ENCODE results near the gene IP6K3. TPM values are rescaled to one million over a fixed set of nuclear protein-coding genes. Genes with fewer than 3 reads are reported as not detected.

IP6K3 gene
- total and polyA plus RNA-seq, 2 experiments from 2014 or later, result 0.14 to 0.16 TPM

GRCh38 chr6:33716890-33717632, 29.6 kb downstream of the IP6K3 start:
- ATAC-seq (no peak), DNase-seq (ENCODE audit: low spot score) (no peak)
- Mint-ChIP-seq H3K27ac (no peak overlapping the region), H3K27me3 (ENCODE audit: insufficient read depth, low read depth, poor library complexity) (peaks cover 3% of the 10 kb centered on the region), H3K4me3 (no peak overlapping the region), H3K36me3 (ENCODE audit: low read depth) (no peaks in the 10 kb centered on the region), H3K9me3 (no peaks in the 10 kb centered on the region), H3K4me1 (peaks cover 9% of the 10 kb centered on the region; the same call in 2 of the 3 replicates)
- Histone ChIP-seq H3F3A (replicated peaks; ENCODE audit: low read depth) (no peaks in the 10 kb centered on the region), H3K79me2 (replicated peaks; ENCODE audit: insufficient read depth) (no peaks in the 10 kb centered on the region), H4K20me1 (replicated peaks; ENCODE audit: insufficient read depth) (no peaks in the 10 kb centered on the region), H3K36me3 (ENCODE audit: insufficient read depth) (no peaks in the 10 kb centered on the region), H3K27ac (ENCODE audit: low read depth) (no peak overlapping the region), H3K4me1 (ENCODE audit: insufficient read depth) (no peaks in the 10 kb centered on the region), H3K4me3 (no peak overlapping the region), H3K4me2 (no peak overlapping the region), H2AFZ (no peak overlapping the region), H3K9me2 (ENCODE audit: insufficient read depth) (no peaks in the 10 kb centered on the region), H3K27me3 (ENCODE audit: insufficient read depth) (no peaks in the 10 kb centered on the region)
- TF ChIP-seq JUNB (IDR thresholded peaks at IDR 0.05; ENCODE audit: unreplicated experiment) (no peak), ETS1 (IDR thresholded peaks at IDR 0.05) (no peak), ZNF331 (CRISPR knock-in tag; IDR thresholded peaks at IDR 0.05; ENCODE audit: low read depth) (no peak), POLR2AphosphoS5 (IDR thresholded peaks at IDR 0.05; ENCODE audit: low read depth) (no peak), ZNF462 (CRISPR knock-in tag; IDR thresholded peaks at IDR 0.05) (no peak), ZNF114 (CRISPR knock-in tag; IDR thresholded peaks at IDR 0.05) (no peak), CREB1 (CRISPR knock-in tag; IDR thresholded peaks at IDR 0.05; ENCODE audit: low read depth) (no peak), REST (IDR thresholded peaks at IDR 0.05; ENCODE audit: unreplicated experiment) (no peak), NANOG (IDR thresholded peaks at IDR 0.05; ENCODE audit: borderline replicate concordance) (no peak), CTCF (conservative IDR thresholded peaks at IDR 0.05; ENCODE audit: low read depth in 2 of 2) (no peak), EZH2 (IDR thresholded peaks at IDR 0.05; ENCODE audit: low read depth, unreplicated experiment) (no peak), EZH2phosphoT487 (IDR thresholded peaks at IDR 0.05; ENCODE audit: unreplicated experiment) (no peak)

Data from GM23338 (cell line).